ENCODE measurements around the gene CADPS.

- TF ChIP-seq EZH2 (IDR thresholded peaks at IDR 0.05; ENCODE audit: low read depth) (no peak), CTCF (conservative IDR thresholded peaks at IDR 0.05) (no peak)
Measured at GRCh38 chr3:62557983-62558382, 317.2 kb downstream of the CADPS start.

All from PC-9 (cell line).